OCI-LY1 (cell line): ENCODE results near the gene AGBL1.

Source experiments
- H2AFZ ChIP-seq: fragments of 200-600 bp; sonication (generic), shearing (Covaris generic); 2 replicates; pipeline ENCODE4 v1.6.0; 2014; ENCODE audit warnings: antibody characterized with exemption, mild to moderate bottlenecking, low read length
- H3F3A ChIP-seq: fragments of 200-600 bp; sonication (generic), shearing (Covaris generic); 2 replicates; pipeline ENCODE4 v1.6.0; 2014; ENCODE audit warnings: mild to moderate bottlenecking, antibody characterized with exemption, low read length, moderate library complexity; ENCODE audit not compliant: insufficient read depth
- H3K27ac ChIP-seq: fragments of 200-600 bp; sonication (generic); 2 replicates; pipeline ENCODE4 v1.5.1; 2014; ENCODE audit warnings: low read length, mixed run types, mild to moderate bottlenecking, low read depth; ENCODE audit not compliant: poor library complexity, severe bottlenecking
- H3K27me3 ChIP-seq: fragments of 200-600 bp; sonication (generic); 2 replicates; pipeline ENCODE4 v1.6.0; 2014; ENCODE audit warnings: antibody characterized with exemption, mild to moderate bottlenecking, low read length, moderate library complexity; ENCODE audit not compliant: insufficient read depth
- H3K36me3 ChIP-seq: fragments of 200-600 bp; sonication (generic); 2 replicates; pipeline ENCODE4 v1.6.1; 2014; ENCODE audit warnings: mild to moderate bottlenecking, antibody characterized with exemption, low read length, moderate library complexity, mixed read lengths; ENCODE audit not compliant: insufficient read depth
- H3K4me1 ChIP-seq: fragments of 200-600 bp; sonication (generic); 2 replicates; pipeline ENCODE4 v1.5.1; 2014; ENCODE audit warnings: mild to moderate bottlenecking, low read length, moderate library complexity; ENCODE audit not compliant: insufficient read depth, severe bottlenecking
- H3K4me2 ChIP-seq: fragments of 200-600 bp; sonication (generic), shearing (Covaris generic); 2 replicates; pipeline ENCODE4 v1.6.1; 2014; ENCODE audit warnings: low read length
- H3K4me3 ChIP-seq: fragments of 200-600 bp; sonication (generic); 2 replicates; pipeline ENCODE4 v1.5.1; 2014; ENCODE audit warnings: low read length, low read depth, mild to moderate bottlenecking, mixed read lengths; ENCODE audit not compliant: poor library complexity, severe bottlenecking
- H3K79me2 ChIP-seq: fragments of 200-600 bp; shearing (Covaris generic); 2 replicates; pipeline ENCODE4 v1.6.1; 2016; ENCODE audit warnings: mixed run types, low read length, mixed read lengths; ENCODE audit not compliant: insufficient read depth
- H3K9ac ChIP-seq: fragments of 200-600 bp; sonication (generic), shearing (Covaris generic); 2 replicates; pipeline ENCODE4 v1.6.1; 2014; ENCODE audit warnings: mild to moderate bottlenecking, low read length, mixed read lengths
- H3K9me2 ChIP-seq: fragments of 200-600 bp; sonication (generic), shearing (Covaris generic); 2 replicates; pipeline ENCODE4 v1.6.1; 2014; ENCODE audit warnings: low read depth, mild to moderate bottlenecking, low read length, mixed read lengths
- H3K9me3 ChIP-seq: fragments of 200-600 bp; shearing (Covaris generic); 2 replicates; pipeline ENCODE4 v1.6.1; 2014; ENCODE audit warnings: low read length, mixed read lengths
- H4K20me1 ChIP-seq: fragments of 200-600 bp; sonication (generic), shearing (Covaris generic); 2 replicates; pipeline ENCODE4 v1.6.0; 2016; ENCODE audit warnings: mild to moderate bottlenecking, low read length; ENCODE audit not compliant: insufficient read depth
- CTCF ChIP-seq: fragments of 200-600 bp; sonication (generic), shearing (Covaris generic); IDR thresholded peaks from 2 replicates; pipeline ENCODE4 v1.5.1; 2017; ENCODE audit warnings: mild to moderate bottlenecking, antibody characterized with exemption, low read length, moderate library complexity, mixed read lengths
- EZH2 ChIP-seq: fragments of 200-600 bp; sonication (generic), shearing (Covaris generic); IDR thresholded peaks from 2 replicates; pipeline ENCODE4 v1.8.0; 2017; ENCODE audit warnings: borderline replicate concordance, mixed run types, mild to moderate bottlenecking, antibody characterized with exemption, low read length, moderate library complexity, mixed read lengths

The AGBL1 gene

DNA sequence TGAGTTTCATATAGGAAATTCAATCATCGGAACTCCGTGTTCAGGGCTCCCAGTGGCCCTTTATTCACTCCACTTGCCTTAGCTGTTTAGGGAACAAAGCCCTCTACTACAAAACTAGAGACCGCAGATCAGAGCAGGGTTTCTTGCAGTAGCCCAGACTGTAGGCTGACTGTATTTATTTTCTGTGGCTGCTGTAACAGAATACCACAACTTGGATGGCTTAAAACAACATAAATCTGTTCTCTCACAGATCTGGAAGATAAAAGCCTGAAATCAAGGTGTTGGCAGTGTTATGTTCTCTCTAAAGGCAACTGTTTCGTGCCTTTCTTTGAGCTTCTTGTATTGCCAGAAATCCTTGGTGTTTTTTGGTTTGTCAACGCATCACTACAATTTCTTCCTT lies 479.0 kb downstream of the AGBL1 start:
- no peak overlapping the region for H2AFZ ChIP-seq
- TF ChIP-seq EZH2 = no peak
- TF ChIP-seq CTCF = no peak
- H3K36me3 ChIP-seq = no peaks in the 10 kb centered on the region
- H3K4me2 ChIP-seq = no peak overlapping the region
- no peaks in the 10 kb centered on the region for H3K79me2 ChIP-seq
- no peak overlapping the region for H3K27ac ChIP-seq
- no peak overlapping the region for H3K4me3 ChIP-seq
- no peaks in the 10 kb centered on the region for H3K27me3 ChIP-seq
- no peak overlapping the region for H3K9ac ChIP-seq
- no peaks in the 10 kb centered on the region for H3F3A ChIP-seq
- H4K20me1 ChIP-seq = no peaks in the 10 kb centered on the region
- no peaks in the 10 kb centered on the region for H3K9me2 ChIP-seq
- H3K9me3 ChIP-seq = no peaks in the 10 kb centered on the region
- no peaks in the 10 kb centered on the region for H3K4me1 ChIP-seq

DNA sequence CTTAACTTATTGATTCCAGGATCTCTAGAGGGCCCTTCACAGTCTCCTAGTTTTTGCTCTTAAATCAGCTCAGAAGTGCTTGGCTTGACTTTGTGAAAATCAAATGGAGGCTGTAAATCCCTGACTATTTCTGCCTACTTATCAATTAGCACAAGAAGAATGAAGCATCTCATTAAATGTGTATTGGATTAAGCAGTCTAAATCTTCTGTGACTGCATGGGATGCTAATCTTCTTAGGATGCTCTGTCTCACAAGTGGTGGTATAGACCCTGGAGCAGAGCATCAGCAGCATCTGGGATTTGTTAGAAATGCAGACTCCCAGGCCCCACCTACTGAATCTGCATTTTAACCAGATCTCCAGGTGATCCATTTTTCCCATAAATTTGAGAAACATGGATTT lies 488.7 kb downstream of the AGBL1 start:
- Histone ChIP-seq H3K27ac (no peak overlapping the region), H3K4me3 (no peak overlapping the region), H3K36me3 (no peaks in the 10 kb centered on the region), H3K9me3 (no peaks in the 10 kb centered on the region), H2AFZ (no peak overlapping the region), H3K4me1 (no peaks in the 10 kb centered on the region), H3K79me2 (no peaks in the 10 kb centered on the region), H3F3A (no peaks in the 10 kb centered on the region), H3K27me3 (no peaks in the 10 kb centered on the region), H3K4me2 (no peak overlapping the region), H3K9ac (no peak overlapping the region), H4K20me1 (no peaks in the 10 kb centered on the region), H3K9me2 (no peaks in the 10 kb centered on the region)
- TF ChIP-seq CTCF (no peak), EZH2 (no peak)

GRCh38 chr15:86570738-86571137 lies 491.1 kb downstream of the AGBL1 start:
- TF ChIP-seq EZH2 (no peak), CTCF (no peak)
- no peaks in the 10 kb centered on the region for H3K27me3 ChIP-seq
- no peaks in the 10 kb centered on the region for H3K36me3 ChIP-seq
- no peak overlapping the region for H3K27ac ChIP-seq
- no peaks in the 10 kb centered on the region for H3K4me1 ChIP-seq
- no peaks in the 10 kb centered on the region for H3K9me2 ChIP-seq
- no peak overlapping the region for H3K9ac ChIP-seq
- H3F3A ChIP-seq = no peaks in the 10 kb centered on the region
- no peaks in the 10 kb centered on the region for H4K20me1 ChIP-seq
- no peak overlapping the region for H2AFZ ChIP-seq
- H3K9me3 ChIP-seq = no peaks in the 10 kb centered on the region
- no peaks in the 10 kb centered on the region for H3K79me2 ChIP-seq
- H3K4me3 ChIP-seq = no peak overlapping the region
- no peak overlapping the region for H3K4me2 ChIP-seq
